GM08714 (cell line): Measurements from ENCODE around the gene RAMP1.

Source experiments
- H3K4me3 ChIP-seq: fragments of 200-500 bp; sonication (Bioruptor generic); 2 replicates; pipeline ENCODE4 v1.5.1; 2014; ENCODE audit warnings: mild to moderate bottlenecking, low read length, inconsistent platforms
- ZNF274 ChIP-seq: IDR thresholded peaks from 2 replicates; pipeline ENCODE4 v1.6.1; 2012; ENCODE audit warnings: mild to moderate bottlenecking, low read depth, low read length

The RAMP1 gene

GRCh38 chr2:237868631-237869342 is 9.4 kb downstream of the RAMP1 start:
- TF ChIP-seq ZNF274, result no peak

GRCh38 chr2:237869343-237870102 is 10.1 kb downstream of the RAMP1 start:
- H3K4me3 ChIP-seq, result no peak overlapping the region
- TF ChIP-seq ZNF274, result no peak

More at GRCh38 chr2:237868631-237869342, 9.4 kb downstream of the RAMP1 start:
- H3K4me3 ChIP-seq, result no peak overlapping the region

GRCh38 chr2:237870126-237870525 is 10.7 kb downstream of the RAMP1 start:
- no peak for TF ChIP-seq ZNF274
- no peak overlapping the region for H3K4me3 ChIP-seq

GRCh38 chr2:237870754-237871651 is 11.6 kb downstream of the RAMP1 start:
- no peak overlapping the region for H3K4me3 ChIP-seq
- TF ChIP-seq ZNF274, result no peak

GRCh38 chr2:237872178-237872887 is 12.9 kb downstream of the RAMP1 start:
- no peak overlapping the region for H3K4me3 ChIP-seq
- TF ChIP-seq ZNF274, result no peak

GRCh38 chr2:237873421-237873831 is 14.0 kb downstream of the RAMP1 start:
- no peak overlapping the region for H3K4me3 ChIP-seq
- no peak for TF ChIP-seq ZNF274

GRCh38 chr2:237873897-237874551 is 14.6 kb downstream of the RAMP1 start:
- no peak overlapping the region for H3K4me3 ChIP-seq
- no peak for TF ChIP-seq ZNF274

- H3K4me3 ChIP-seq, result no peak overlapping the region
- TF ChIP-seq ZNF274, result no peak
These were observed 15.2 kb downstream of the RAMP1 start for GRCh38 chr2:237874585-237875161.

GRCh38 chr2:237875256-237876060 is 16.0 kb downstream of the RAMP1 start:
- no peak for TF ChIP-seq ZNF274
- H3K4me3 ChIP-seq, result no peak overlapping the region

- H3K4me3 ChIP-seq, result no peak overlapping the region
- no peak for TF ChIP-seq ZNF274
These were observed 16.7 kb downstream of the RAMP1 start for GRCh38 chr2:237876061-237876526.

- H3K4me3 ChIP-seq, result no peak overlapping the region
- TF ChIP-seq ZNF274, result no peak
These were observed 17.1 kb downstream of the RAMP1 start for GRCh38 chr2:237876532-237876931.

- TF ChIP-seq ZNF274, result no peak
These were observed 17.6 kb downstream of the RAMP1 start for GRCh38 chr2:237876951-237877491.

More at GRCh38 chr2:237876951-237877491, 17.6 kb downstream of the RAMP1 start:
- H3K4me3 ChIP-seq, result no peak overlapping the region
